ENCODE data around the gene PIGC.
A peak's percentile ranks its signal among the peaks of the same experiment; 100 is the strongest.

The PIGC gene

GRCh38 chr1:172427191-172427590, 16.7 kb downstream of the PIGC start:
- DNase-seq = no peak

- DNase-seq = no peak
These were observed 18.5 kb downstream of the PIGC start for GRCh38 chr1:172425339-172425738.

GRCh38 chr1:172423336-172423735, 20.5 kb downstream of the PIGC start:
- DNase-seq = no peak

GRCh38 chr1:172421974-172422604, 21.8 kb downstream of the PIGC start:
- DNase-seq = no peak

GRCh38 chr1:172420385-172420784, 23.5 kb downstream of the PIGC start, which contains the start of gene C1orf105:
TSS of gene C1orf105 (plus strand) at chr1:172420685. CDS start at chr1:172420886, 201 bp downstream.
- no peak for DNase-seq

- DNase-seq = no peak
These were observed 26.3 kb downstream of the PIGC start for GRCh38 chr1:172417557-172417956.

- DNase-seq = no peak
These were observed 27.3 kb downstream of the PIGC start for GRCh38 chr1:172416496-172417035.

- no peak for DNase-seq
These were observed 29.5 kb downstream of the PIGC start for GRCh38 chr1:172414331-172414730.

GRCh38 chr1:172411791-172412338, 32.0 kb downstream of the PIGC start:
- DNase-seq = no peak

- no peak for DNase-seq
These were observed 33.8 kb downstream of the PIGC start for GRCh38 chr1:172410027-172410426.

- no peak for DNase-seq
These were observed 34.9 kb downstream of the PIGC start for GRCh38 chr1:172408958-172409357.

- DNase-seq = no peak
These were observed 36.9 kb downstream of the PIGC start for GRCh38 chr1:172406968-172407367.

GRCh38 chr1:172405912-172406311, 38.0 kb downstream of the PIGC start:
- DNase-seq = no peak

- DNase-seq = no peak
These were observed 39.7 kb downstream of the PIGC start for GRCh38 chr1:172404121-172404520.

- DNase-seq = no peak
These were observed 40.8 kb downstream of the PIGC start for GRCh38 chr1:172402878-172403569.

- no peak for DNase-seq
These were observed 42.0 kb downstream of the PIGC start for GRCh38 chr1:172401892-172402291.

- no peak for DNase-seq
These were observed 42.4 kb downstream of the PIGC start for GRCh38 chr1:172401477-172401876.

GRCh38 chr1:172400722-172401105, 43.2 kb downstream of the PIGC start:
- no peak for DNase-seq

- no peak for DNase-seq
These were observed 43.8 kb downstream of the PIGC start for GRCh38 chr1:172399756-172400721.

- DNase-seq = peak; percentile 89
These were observed 44.7 kb downstream of the PIGC start for GRCh38 chr1:172398970-172399755.

GRCh38 chr1:172398193-172398592, 45.7 kb downstream of the PIGC start:
- no peak for DNase-seq

GRCh38 chr1:172397633-172398032, 46.2 kb downstream of the PIGC start:
- DNase-seq = no peak
